SK-N-SH treated with all-trans-retinoic acid at 6 μM for 48 hours (cell line): ENCODE measurements around the gene ZPR1.

ENCODE experiments used
- ATAC-seq: fragments of 200-7000 bp; cut with Tn5 transposase; 3 replicates; pipeline ENCODE4 v1.9.1; 2020; ENCODE audit warnings: mild to moderate bottlenecking, moderate library complexity
- ARNTL ChIP-seq: fragments of 450-650 bp; formaldehyde crosslinking; IDR thresholded peaks from 2 replicates; pipeline ENCODE4 v1.5.0; 2020; ENCODE audit warnings: low read depth, mild to moderate bottlenecking, moderate library complexity, borderline replicate concordance
- BACH2 ChIP-seq: fragments of 250-450 bp; sonication (Bioruptor Pico); IDR thresholded peaks from 2 replicates; pipeline ENCODE4 v1.9.0; 2021; ENCODE audit warnings: mild to moderate bottlenecking, borderline replicate concordance
- CSDC2 ChIP-seq: fragments of 250-450 bp; sonication (Bioruptor Pico); IDR thresholded peaks from 2 replicates; pipeline ENCODE4 v1.5.0; 2020; ENCODE audit warnings: mild to moderate bottlenecking, moderate library complexity
- ESRRG ChIP-seq: fragments of 250-450 bp; sonication (Bioruptor Pico); IDR thresholded peaks from 2 replicates; pipeline ENCODE4 v1.6.1; 2021; ENCODE audit warnings: mild to moderate bottlenecking
- GLIS3 ChIP-seq: fragments of 250-450 bp; sonication (Bioruptor Pico); IDR thresholded peaks from 2 replicates; pipeline ENCODE4 v1.5.0; 2020; ENCODE audit warnings: mild to moderate bottlenecking, moderate library complexity
- ISL1 ChIP-seq: fragments of 250-450 bp; sonication (Bioruptor Pico); IDR thresholded peaks from 2 replicates; pipeline ENCODE4 v2.1.2; 2022; ENCODE audit warnings: mild to moderate bottlenecking, moderate library complexity
- OSR1 ChIP-seq: fragments of 250-450 bp; sonication (Bioruptor Pico); IDR thresholded peaks from 2 replicates; pipeline ENCODE4 v1.8.0; 2022; ENCODE audit warnings: moderate library complexity, mild to moderate bottlenecking, inconsistent platforms
- PPARA ChIP-seq: fragments of 250-450 bp; sonication (Bioruptor Pico); IDR thresholded peaks from 2 replicates; pipeline ENCODE4 v1.5.0; 2020; ENCODE audit warnings: mild to moderate bottlenecking, borderline replicate concordance
- RARB ChIP-seq: fragments of 250-450 bp; sonication (Bioruptor Pico); IDR thresholded peaks from 2 replicates; pipeline ENCODE4 v1.8.0; 2021; ENCODE audit warnings: mild to moderate bottlenecking, moderate library complexity
- SNAI2 ChIP-seq: fragments of 250-450 bp; sonication (Bioruptor Pico); IDR thresholded peaks from 2 replicates; pipeline ENCODE4 v1.5.0; 2020; ENCODE audit warnings: mild to moderate bottlenecking, moderate library complexity
- TCF4 ChIP-seq: fragments of 250-450 bp; sonication (Bioruptor Pico); IDR thresholded peaks from 2 replicates; pipeline ENCODE4 v1.8.0; 2021; ENCODE audit warnings: mild to moderate bottlenecking, moderate library complexity, borderline replicate concordance
- TOX ChIP-seq: fragments of 250-450 bp; sonication (Bioruptor Pico); IDR thresholded peaks from 2 replicates; pipeline ENCODE4 v1.8.0; 2021; ENCODE audit warnings: mild to moderate bottlenecking, moderate library complexity, borderline replicate concordance
- ZC3H10 ChIP-seq: fragments of 250-450 bp; sonication (Bioruptor Pico); IDR thresholded peaks from 2 replicates; pipeline ENCODE4 v1.5.1; 2021; ENCODE audit warnings: mild to moderate bottlenecking, moderate library complexity
- ZFP3 ChIP-seq: fragments of 250-450 bp; sonication (Bioruptor Pico); IDR thresholded peaks from 2 replicates; pipeline ENCODE4 v1.5.0; 2020; ENCODE audit warnings: mild to moderate bottlenecking, moderate library complexity
- ZFP30 ChIP-seq: fragments of 450-650 bp; formaldehyde crosslinking; IDR thresholded peaks from 2 replicates; pipeline ENCODE4 v1.5.0; 2022; ENCODE audit warnings: mild to moderate bottlenecking, moderate library complexity
- ZNF565 ChIP-seq: fragments of 450-650 bp; formaldehyde crosslinking; conservative IDR thresholded peaks from 2 replicates; pipeline ENCODE4 v1.5.0; 2020; ENCODE audit warnings: low read depth, mild to moderate bottlenecking, moderate library complexity
- ZNF70 ChIP-seq: fragments of 450-650 bp; formaldehyde crosslinking; IDR thresholded peaks from 2 replicates; pipeline ENCODE4 v1.5.0; 2020; ENCODE audit warnings: mild to moderate bottlenecking, moderate library complexity
- ZNF8 ChIP-seq: fragments of 450-650 bp; formaldehyde crosslinking; IDR thresholded peaks from 2 replicates; pipeline ENCODE4 v1.5.0; 2020; ENCODE audit warnings: mild to moderate bottlenecking, moderate library complexity
- TF ChIP-seq, protein P1 (sequence below): fragments of 250-450 bp; sonication (Bioruptor Pico); IDR thresholded peaks from 2 replicates; pipeline ENCODE4 v1.5.0; 2020; ENCODE audit warnings: mild to moderate bottlenecking, moderate library complexity
- TF ChIP-seq, protein P2 (sequence below): fragments of 250-450 bp; sonication (Bioruptor Pico); IDR thresholded peaks from 2 replicates; pipeline ENCODE4 v1.8.0; 2021; ENCODE audit warnings: low read depth, mild to moderate bottlenecking, moderate library complexity, borderline replicate concordance
- TF ChIP-seq, protein P3 (sequence below): fragments of 250-450 bp; sonication (Bioruptor Pico); IDR thresholded peaks from 2 replicates; pipeline ENCODE4 v1.8.0; 2020; ENCODE audit warnings: mild to moderate bottlenecking, moderate library complexity, borderline replicate concordance
- TF ChIP-seq, protein P4 (sequence below): fragments of 250-450 bp; sonication (Bioruptor Pico); IDR thresholded peaks from 2 replicates; pipeline ENCODE4 v1.5.1; 2020; ENCODE audit warnings: low read depth, mild to moderate bottlenecking, moderate library complexity

Gene ZPR1

DNA sequence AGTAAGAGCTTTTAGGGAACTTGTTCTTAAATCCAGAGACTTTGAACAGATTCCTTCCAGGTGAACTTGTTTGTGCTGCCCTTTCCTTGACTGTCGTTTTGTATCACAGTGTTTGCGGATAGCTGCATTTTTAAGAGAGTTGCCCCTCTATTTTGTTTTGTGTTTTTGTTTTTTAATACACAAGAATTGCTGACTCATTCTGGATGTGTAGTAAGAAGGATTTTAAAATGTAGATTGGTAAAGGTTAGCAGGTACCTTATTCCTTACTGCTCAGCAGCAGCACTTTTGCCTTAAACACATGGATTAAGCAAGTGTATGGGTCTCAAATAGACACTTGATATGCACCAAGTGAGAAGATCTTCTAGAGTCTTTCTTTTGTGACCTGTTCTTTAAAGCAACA, 12.8 kb upstream of the ZPR1 start (continued):
- TF ChIP-seq TOX = no peak

DNA sequence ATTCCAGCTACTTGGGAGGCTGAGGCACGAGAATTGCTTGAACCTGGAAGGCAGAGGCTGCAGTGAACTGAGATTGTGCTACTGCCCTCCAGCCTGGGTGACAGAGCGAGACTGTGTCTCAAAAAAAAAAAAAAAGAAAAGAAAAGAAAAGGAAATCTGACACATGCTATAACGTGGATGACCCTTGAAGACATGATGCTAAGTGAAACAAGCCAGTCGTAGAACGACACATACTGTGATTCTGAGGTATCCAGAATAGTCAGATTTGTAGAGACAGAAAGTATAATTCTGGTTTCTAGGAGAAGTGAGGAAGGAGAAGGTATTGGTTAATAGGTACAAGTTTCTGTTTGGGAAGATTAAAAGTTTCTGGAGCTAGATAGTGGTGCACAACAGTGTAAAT, 10.5 kb upstream of the ZPR1 start:
- TF ChIP-seq, protein P1, sequence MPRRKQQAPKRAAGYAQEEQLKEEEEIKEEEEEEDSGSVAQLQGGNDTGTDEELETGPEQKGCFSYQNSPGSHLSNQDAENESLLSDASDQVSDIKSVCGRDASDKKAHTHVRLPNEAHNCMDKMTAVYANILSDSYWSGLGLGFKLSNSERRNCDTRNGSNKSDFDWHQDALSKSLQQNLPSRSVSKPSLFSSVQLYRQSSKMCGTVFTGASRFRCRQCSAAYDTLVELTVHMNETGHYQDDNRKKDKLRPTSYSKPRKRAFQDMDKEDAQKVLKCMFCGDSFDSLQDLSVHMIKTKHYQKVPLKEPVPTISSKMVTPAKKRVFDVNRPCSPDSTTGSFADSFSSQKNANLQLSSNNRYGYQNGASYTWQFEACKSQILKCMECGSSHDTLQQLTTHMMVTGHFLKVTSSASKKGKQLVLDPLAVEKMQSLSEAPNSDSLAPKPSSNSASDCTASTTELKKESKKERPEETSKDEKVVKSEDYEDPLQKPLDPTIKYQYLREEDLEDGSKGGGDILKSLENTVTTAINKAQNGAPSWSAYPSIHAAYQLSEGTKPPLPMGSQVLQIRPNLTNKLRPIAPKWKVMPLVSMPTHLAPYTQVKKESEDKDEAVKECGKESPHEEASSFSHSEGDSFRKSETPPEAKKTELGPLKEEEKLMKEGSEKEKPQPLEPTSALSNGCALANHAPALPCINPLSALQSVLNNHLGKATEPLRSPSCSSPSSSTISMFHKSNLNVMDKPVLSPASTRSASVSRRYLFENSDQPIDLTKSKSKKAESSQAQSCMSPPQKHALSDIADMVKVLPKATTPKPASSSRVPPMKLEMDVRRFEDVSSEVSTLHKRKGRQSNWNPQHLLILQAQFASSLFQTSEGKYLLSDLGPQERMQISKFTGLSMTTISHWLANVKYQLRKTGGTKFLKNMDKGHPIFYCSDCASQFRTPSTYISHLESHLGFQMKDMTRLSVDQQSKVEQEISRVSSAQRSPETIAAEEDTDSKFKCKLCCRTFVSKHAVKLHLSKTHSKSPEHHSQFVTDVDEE (CRISPR knock-in tag) = no peak
- TF ChIP-seq ZNF70 = no peak
- TF ChIP-seq ISL1 (CRISPR knock-in tag) = no peak
- no peak for TF ChIP-seq ZNF8 (CRISPR knock-in tag)
- TF ChIP-seq TOX = no peak
- TF ChIP-seq ESRRG = no peak
- TF ChIP-seq ARNTL = no peak
- no peak for TF ChIP-seq CSDC2 (CRISPR knock-in tag)
- TF ChIP-seq, protein P2, sequence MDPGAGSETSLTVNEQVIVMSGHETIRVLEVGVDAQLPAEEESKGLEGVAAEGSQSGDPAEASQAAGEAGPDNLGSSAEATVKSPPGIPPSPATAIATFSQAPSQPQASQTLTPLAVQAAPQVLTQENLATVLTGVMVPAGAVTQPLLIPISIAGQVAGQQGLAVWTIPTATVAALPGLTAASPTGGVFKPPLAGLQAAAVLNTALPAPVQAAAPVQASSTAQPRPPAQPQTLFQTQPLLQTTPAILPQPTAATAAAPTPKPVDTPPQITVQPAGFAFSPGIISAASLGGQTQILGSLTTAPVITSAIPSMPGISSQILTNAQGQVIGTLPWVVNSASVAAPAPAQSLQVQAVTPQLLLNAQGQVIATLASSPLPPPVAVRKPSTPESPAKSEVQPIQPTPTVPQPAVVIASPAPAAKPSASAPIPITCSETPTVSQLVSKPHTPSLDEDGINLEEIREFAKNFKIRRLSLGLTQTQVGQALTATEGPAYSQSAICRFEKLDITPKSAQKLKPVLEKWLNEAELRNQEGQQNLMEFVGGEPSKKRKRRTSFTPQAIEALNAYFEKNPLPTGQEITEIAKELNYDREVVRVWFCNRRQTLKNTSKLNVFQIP (CRISPR knock-in tag) = no peak
- TF ChIP-seq RARB (CRISPR knock-in tag) = no peak
- no peak for TF ChIP-seq PPARA (CRISPR knock-in tag)
- no peak for TF ChIP-seq GLIS3 (CRISPR knock-in tag)
- no peak for TF ChIP-seq OSR1
- no peak for TF ChIP-seq SNAI2 (CRISPR knock-in tag)
- TF ChIP-seq ZFP30 (CRISPR knock-in tag) = no peak
- TF ChIP-seq, protein P3, sequence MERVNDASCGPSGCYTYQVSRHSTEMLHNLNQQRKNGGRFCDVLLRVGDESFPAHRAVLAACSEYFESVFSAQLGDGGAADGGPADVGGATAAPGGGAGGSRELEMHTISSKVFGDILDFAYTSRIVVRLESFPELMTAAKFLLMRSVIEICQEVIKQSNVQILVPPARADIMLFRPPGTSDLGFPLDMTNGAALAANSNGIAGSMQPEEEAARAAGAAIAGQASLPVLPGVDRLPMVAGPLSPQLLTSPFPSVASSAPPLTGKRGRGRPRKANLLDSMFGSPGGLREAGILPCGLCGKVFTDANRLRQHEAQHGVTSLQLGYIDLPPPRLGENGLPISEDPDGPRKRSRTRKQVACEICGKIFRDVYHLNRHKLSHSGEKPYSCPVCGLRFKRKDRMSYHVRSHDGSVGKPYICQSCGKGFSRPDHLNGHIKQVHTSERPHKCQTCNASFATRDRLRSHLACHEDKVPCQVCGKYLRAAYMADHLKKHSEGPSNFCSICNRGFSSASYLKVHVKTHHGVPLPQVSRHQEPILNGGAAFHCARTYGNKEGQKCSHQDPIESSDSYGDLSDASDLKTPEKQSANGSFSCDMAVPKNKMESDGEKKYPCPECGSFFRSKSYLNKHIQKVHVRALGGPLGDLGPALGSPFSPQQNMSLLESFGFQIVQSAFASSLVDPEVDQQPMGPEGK = no peak
- TF ChIP-seq, all 23 proteins: peak for 0
- no peak for ATAC-seq

DNA sequence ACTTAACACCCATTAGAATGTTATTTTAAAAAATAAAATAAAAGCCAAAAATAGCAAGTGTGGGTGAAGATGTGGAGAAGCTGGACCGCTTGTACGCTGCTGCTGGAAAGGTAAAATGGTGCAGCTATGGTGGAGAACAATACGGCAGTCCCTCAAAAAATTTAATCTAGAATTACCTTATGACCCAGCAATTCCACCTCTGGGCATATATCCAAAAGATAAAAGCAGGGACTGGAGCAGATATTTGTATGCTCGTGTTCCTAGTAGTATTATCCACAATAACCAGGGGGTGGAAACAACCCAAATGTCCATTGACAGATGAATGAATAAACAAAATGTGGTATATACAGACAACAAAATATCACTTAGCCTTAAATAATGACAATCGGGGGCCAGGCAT, 10.0 kb upstream of the ZPR1 start:
- no peak for ATAC-seq
- TF ChIP-seq OSR1 = no peak
- no peak for TF ChIP-seq TCF4 (CRISPR knock-in tag)
- TF ChIP-seq, protein P1 (CRISPR knock-in tag) = no peak
- no peak for TF ChIP-seq BACH2 (CRISPR knock-in tag)
- TF ChIP-seq CSDC2 (CRISPR knock-in tag) = no peak
- TF ChIP-seq, protein P2 (CRISPR knock-in tag) = no peak
- TF ChIP-seq ARNTL = no peak
- TF ChIP-seq ZFP3 (CRISPR knock-in tag) = no peak
- TF ChIP-seq, protein P4, sequence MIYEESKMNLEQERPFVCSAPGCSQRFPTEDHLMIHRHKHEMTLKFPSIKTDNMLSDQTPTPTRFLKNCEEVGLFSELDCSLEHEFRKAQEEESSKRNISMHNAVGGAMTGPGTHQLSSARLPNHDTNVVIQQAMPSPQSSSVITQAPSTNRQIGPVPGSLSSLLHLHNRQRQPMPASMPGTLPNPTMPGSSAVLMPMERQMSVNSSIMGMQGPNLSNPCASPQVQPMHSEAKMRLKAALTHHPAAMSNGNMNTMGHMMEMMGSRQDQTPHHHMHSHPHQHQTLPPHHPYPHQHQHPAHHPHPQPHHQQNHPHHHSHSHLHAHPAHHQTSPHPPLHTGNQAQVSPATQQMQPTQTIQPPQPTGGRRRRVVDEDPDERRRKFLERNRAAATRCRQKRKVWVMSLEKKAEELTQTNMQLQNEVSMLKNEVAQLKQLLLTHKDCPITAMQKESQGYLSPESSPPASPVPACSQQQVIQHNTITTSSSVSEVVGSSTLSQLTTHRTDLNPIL = no peak
- no peak for TF ChIP-seq ZNF70
- TF ChIP-seq RARB (CRISPR knock-in tag) = no peak
- no peak for TF ChIP-seq TOX
- no peak for TF ChIP-seq ZNF565
- no peak for TF ChIP-seq ESRRG
- no peak for TF ChIP-seq GLIS3 (CRISPR knock-in tag)
- TF ChIP-seq ZC3H10 = no peak
- TF ChIP-seq ZFP30 (CRISPR knock-in tag) = no peak
